Measurements from ENCODE around the gene SAMD11.

DNA sequence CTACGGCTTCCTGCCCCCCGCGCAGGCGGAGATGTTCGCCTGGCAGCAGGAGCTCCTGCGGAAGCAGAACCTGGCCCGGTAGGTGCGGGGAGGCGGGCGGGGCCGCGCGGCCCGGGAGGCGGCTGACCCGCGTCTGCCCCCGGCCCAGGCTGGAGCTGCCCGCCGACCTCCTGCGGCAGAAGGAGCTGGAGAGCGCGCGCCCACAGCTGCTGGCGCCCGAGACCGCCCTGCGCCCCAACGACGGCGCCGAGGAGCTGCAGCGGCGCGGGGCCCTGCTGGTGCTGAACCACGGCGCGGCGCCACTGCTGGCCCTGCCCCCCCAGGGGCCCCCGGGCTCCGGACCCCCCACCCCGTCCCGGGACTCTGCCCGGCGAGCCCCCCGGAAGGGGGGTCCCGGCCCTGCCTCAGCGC lies 18.7 kb downstream of the SAMD11 start:
- no peak for TF ChIP-seq POLR2A (IDR thresholded peaks at IDR 0.05; ENCODE audit: low read depth, low read length)
- no peak for TF ChIP-seq POLR2AphosphoS5 (IDR thresholded peaks at IDR 0.05; ENCODE audit: low read depth, low read length)
- TF ChIP-seq TAF1 (IDR thresholded peaks at IDR 0.05; ENCODE audit: low read depth, low read length): no peak
